Measurements from ENCODE around the gene KRT76.

The KRT76 gene

GRCh38 chr12:52813203-52813819 lies 36.2 kb upstream of the KRT76 start:
- no peak for DNase-seq (ENCODE audit: low read depth)

- no peak for DNase-seq (ENCODE audit: low read depth)
These were observed 35.6 kb upstream of the KRT76 start for GRCh38 chr12:52812749-52813148.

GRCh38 chr12:52812073-52812400 lies 34.9 kb upstream of the KRT76 start:
- DNase-seq (ENCODE audit: low read depth) = no peak

- no peak for DNase-seq (ENCODE audit: low read depth)
These were observed 34.3 kb upstream of the KRT76 start for GRCh38 chr12:52811191-52812072.

GRCh38 chr12:52810554-52810953 lies 33.4 kb upstream of the KRT76 start:
- DNase-seq (ENCODE audit: low read depth) = no peak

GRCh38 chr12:52809166-52809565 lies 32.0 kb upstream of the KRT76 start:
- DNase-seq (ENCODE audit: low read depth) = no peak

- no peak for DNase-seq (ENCODE audit: low read depth)
These were observed 31.5 kb upstream of the KRT76 start for GRCh38 chr12:52808573-52809160.

- DNase-seq (ENCODE audit: low read depth) = no peak
These were observed 30.7 kb upstream of the KRT76 start for GRCh38 chr12:52807544-52808470.

- no peak for DNase-seq (ENCODE audit: low read depth)
These were observed 29.8 kb upstream of the KRT76 start for GRCh38 chr12:52806821-52807543.

GRCh38 chr12:52806169-52806811 lies 29.1 kb upstream of the KRT76 start:
- no peak for DNase-seq (ENCODE audit: low read depth)

- no peak for DNase-seq (ENCODE audit: low read depth)
These were observed 28.6 kb upstream of the KRT76 start for GRCh38 chr12:52805739-52806138.

GRCh38 chr12:52805000-52805399 lies 27.9 kb upstream of the KRT76 start:
- DNase-seq (ENCODE audit: low read depth) = no peak

- no peak for DNase-seq (ENCODE audit: low read depth)
These were observed 25.3 kb upstream of the KRT76 start for GRCh38 chr12:52802442-52802841.

GRCh38 chr12:52801773-52802172 lies 24.6 kb upstream of the KRT76 start:
- no peak for DNase-seq (ENCODE audit: low read depth)

GRCh38 chr12:52800259-52800917 lies 23.2 kb upstream of the KRT76 start:
- no peak for DNase-seq (ENCODE audit: low read depth)

- no peak for DNase-seq (ENCODE audit: low read depth)
These were observed 22.5 kb upstream of the KRT76 start for GRCh38 chr12:52799505-52800211.

- DNase-seq (ENCODE audit: low read depth) = no peak
These were observed 21.7 kb upstream of the KRT76 start for GRCh38 chr12:52798671-52799504.

- peak; percentile 43 for DNase-seq (ENCODE audit: low read depth)
These were observed 21.0 kb upstream of the KRT76 start for GRCh38 chr12:52798003-52798670.
